Suprapubic skin (tissue), 4 donors: Measurements from ENCODE around the gene IRF2BPL.

Experiments
- EP300 ChIP-seq: sonication (generic); formaldehyde crosslinking; IDR thresholded peaks from one replicate; pipeline ENCODE4 v1.6.1; 2017; ENCODE audit warnings: antibody characterized with exemption
- POLR2AphosphoS5 ChIP-seq, 3 donors: sonication (generic); formaldehyde crosslinking; IDR thresholded peaks; one replicate each; pipeline ENCODE4 v1.6.1; 2017; ENCODE audit warnings: antibody characterized with exemption in 3 of 3
- TF ChIP-seq, protein P1 (sequence below), 2 donors: fragments of 200-600 bp in 1 of 2; fragments of 450-650 bp in 1 of 2; sonication (generic) in 1 of 2; IDR thresholded peaks; one replicate each; pipeline ENCODE4 v1.5.1; 2016 to 2019; ENCODE audit warnings: antibody characterized with exemption in 2 of 2, mild to moderate bottlenecking in 1 of 2, moderate library complexity in 1 of 2

DNA sequence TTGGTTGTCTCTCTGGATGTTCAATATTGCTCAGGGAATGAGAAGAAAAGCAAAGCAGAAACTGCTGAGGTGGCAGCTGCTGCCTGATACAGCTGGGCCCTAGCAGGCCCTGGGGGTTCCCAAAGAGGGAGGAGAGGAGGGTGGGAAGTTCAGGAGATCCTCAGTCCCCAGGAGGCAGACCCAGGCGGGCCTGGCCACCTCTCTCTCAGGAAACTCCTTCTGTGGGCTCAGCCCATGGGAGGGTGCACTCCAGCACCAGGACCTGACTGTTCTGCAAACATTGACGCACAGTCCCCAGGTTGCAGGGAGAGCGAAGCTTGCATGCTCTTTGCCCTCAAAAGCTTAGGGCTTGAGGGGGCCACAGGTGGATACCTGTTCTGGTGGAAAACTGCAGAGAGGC is 29.6 kb downstream of the IRF2BPL start:
- TF ChIP-seq, protein P1, sequence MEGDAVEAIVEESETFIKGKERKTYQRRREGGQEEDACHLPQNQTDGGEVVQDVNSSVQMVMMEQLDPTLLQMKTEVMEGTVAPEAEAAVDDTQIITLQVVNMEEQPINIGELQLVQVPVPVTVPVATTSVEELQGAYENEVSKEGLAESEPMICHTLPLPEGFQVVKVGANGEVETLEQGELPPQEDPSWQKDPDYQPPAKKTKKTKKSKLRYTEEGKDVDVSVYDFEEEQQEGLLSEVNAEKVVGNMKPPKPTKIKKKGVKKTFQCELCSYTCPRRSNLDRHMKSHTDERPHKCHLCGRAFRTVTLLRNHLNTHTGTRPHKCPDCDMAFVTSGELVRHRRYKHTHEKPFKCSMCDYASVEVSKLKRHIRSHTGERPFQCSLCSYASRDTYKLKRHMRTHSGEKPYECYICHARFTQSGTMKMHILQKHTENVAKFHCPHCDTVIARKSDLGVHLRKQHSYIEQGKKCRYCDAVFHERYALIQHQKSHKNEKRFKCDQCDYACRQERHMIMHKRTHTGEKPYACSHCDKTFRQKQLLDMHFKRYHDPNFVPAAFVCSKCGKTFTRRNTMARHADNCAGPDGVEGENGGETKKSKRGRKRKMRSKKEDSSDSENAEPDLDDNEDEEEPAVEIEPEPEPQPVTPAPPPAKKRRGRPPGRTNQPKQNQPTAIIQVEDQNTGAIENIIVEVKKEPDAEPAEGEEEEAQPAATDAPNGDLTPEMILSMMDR (IDR thresholded peaks at IDR 0.05): no peak
- TF ChIP-seq EP300 (no peak), POLR2AphosphoS5 (IDR thresholded peaks at IDR 0.05) (no peak)
